GM12873 (cell line): Measurements from ENCODE around the gene PPP1R14C.

Experiments
- TF ChIP-seq, protein P1 (sequence below): IDR thresholded peaks from 2 replicates; pipeline ENCODE4 v1.5.1; 2012; ENCODE audit warnings: low read depth, mild to moderate bottlenecking, moderate library complexity, low read length, control low read depth; ENCODE audit not compliant: insufficient read depth; ENCODE audit errors: missing control alignments

Gene PPP1R14C

GRCh38 chr6:150180517-150180916, 37.7 kb downstream of the PPP1R14C start:
- TF ChIP-seq, protein P1, sequence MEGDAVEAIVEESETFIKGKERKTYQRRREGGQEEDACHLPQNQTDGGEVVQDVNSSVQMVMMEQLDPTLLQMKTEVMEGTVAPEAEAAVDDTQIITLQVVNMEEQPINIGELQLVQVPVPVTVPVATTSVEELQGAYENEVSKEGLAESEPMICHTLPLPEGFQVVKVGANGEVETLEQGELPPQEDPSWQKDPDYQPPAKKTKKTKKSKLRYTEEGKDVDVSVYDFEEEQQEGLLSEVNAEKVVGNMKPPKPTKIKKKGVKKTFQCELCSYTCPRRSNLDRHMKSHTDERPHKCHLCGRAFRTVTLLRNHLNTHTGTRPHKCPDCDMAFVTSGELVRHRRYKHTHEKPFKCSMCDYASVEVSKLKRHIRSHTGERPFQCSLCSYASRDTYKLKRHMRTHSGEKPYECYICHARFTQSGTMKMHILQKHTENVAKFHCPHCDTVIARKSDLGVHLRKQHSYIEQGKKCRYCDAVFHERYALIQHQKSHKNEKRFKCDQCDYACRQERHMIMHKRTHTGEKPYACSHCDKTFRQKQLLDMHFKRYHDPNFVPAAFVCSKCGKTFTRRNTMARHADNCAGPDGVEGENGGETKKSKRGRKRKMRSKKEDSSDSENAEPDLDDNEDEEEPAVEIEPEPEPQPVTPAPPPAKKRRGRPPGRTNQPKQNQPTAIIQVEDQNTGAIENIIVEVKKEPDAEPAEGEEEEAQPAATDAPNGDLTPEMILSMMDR: no peak

DNA sequence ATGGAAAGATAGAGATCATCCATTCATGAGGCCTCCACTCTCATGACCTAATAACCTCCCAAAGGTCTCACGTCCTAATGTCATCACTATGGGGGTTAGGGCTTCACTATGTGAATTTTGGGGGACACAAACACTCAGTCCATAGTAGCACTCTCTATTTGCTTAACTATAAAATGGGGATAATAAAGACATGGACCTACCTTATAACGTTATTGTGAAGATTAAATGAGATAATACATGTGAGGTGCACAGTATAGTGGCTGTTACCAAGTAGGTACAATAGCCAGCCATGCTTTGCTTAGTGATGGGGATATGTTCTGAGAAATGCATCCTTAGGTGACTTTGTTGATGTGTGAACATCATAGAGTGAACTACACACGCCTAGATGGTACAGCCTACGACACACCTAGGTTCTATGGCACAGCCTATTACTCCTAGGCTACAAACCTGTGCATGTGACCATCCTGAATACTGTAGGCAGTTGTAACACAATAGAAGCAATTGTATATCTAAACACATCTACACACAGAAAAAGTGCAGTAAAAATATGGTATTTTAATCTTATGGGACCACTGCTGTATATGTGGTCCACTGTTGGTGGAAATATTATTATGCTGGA, 39.7 kb downstream of the PPP1R14C start:
- TF ChIP-seq, protein P1: no peak

DNA sequence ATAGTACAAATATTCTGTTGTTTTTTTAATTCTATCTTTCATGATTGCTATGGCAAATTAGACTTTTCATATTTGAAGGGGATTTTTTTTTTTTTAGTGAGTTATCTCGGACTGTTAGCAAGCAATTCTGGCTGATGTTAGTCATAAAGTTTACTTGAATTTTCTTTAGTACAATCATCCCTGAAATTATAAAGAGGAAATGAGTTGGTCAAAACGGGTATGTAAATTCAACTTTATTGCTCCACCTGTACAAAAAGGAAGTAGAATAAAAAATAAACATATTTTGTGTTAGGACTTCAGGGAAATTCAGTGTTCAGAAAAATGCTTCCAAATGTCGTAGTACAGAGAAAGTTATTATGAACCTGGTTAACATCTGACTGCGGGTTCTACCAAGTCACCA, 40.3 kb downstream of the PPP1R14C start:
- TF ChIP-seq, protein P1: no peak

DNA sequence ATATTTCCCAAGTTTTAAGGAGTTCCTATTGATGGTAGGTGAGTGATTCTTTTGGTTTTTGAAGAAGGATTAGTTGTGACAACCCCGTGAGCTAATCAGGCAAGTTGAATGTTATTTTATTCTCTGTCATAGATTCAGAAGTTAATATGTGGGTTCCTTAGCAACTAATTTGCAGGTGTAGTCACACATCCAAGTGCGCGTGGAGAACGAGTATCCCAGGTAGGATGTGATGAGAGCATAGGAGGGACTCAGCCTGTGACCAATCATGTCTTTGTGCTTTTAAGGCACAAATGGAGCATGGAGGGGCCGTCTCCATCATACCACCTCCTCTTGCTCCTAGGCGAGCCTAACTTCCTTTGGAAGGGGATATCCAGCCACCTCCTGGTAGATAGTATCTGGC, 41.1 kb downstream of the PPP1R14C start:
- TF ChIP-seq, protein P1: no peak

- TF ChIP-seq, protein P1: no peak
Measured at GRCh38 chr6:150184850-150185731, 42.2 kb downstream of the PPP1R14C start.

DNA sequence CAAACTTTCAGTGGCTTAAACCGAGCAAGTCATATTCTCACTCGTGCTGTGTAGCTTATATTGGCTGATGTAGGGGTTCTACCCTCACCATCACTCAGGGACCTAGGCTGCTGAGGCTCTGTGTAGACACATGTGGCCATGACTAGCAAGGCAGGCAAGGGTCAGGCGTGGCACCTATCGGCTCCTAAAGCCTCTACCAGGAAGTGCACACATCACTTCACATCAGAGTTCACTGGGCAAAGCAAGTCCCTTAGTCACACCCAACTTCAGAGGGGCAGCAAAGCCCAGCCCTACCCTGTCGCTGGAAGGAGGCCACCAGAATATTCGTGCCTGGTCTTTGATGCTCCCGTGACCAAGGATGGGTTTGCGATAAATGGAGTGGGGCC, 42.9 kb downstream of the PPP1R14C start:
- TF ChIP-seq, protein P1: no peak

DNA sequence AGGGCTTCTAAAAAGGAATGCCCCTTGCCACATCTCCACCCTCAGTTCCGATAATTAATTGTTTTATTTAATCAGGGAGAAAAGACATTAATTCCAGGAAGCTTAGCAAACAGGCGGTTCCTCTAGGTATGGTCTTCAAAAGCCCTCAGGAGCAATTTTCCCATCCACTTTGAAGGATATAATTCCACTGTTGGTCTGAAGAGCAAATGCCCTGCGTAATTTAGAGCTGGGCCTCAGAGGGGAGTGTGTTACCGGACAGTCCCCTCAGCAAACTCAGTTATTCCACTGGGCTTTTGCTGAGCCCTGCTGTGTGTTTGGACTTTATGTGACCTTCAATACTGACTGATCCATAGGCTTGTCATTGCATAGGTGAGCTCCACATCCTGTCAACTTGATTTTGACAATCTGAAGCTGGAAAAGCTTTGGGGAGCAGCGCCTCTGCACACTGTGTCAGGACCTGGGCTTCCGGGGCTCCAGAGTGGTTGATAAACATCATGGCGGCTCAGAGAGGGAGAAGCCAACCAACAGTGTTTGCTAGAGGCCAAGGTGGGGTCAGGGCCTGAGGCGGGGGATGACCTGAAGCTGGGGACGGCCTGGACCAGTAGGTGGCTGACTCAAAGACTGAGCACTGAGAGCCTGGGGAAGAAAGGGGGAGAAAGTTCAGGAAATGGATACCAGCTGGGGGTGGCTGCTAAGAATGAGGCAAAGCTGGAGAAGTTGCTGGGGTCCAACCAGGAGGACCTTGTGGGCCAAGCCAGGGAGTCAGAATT, 43.5 kb downstream of the PPP1R14C start:
- TF ChIP-seq, protein P1: no peak
